Panc1 (cell line): ENCODE measurements around the gene SH3TC1. TPM values are rescaled to one million over a fixed set of nuclear protein-coding genes. Genes with fewer than 3 reads are reported as not detected.

Source experiments
- ATAC-seq: fragments of 200-7000 bp; cut with Tn5 transposase; 2 replicates; pipeline ENCODE4 v1.9.1; 2020; ENCODE audit warnings: mild to moderate bottlenecking, moderate library complexity
- BruUV-seq: library from RNA; stranded (reverse); fragments of 400-500 nt; replicated peaks from 2 replicates; lab custom pipeline; 2021; lab: Mats Ljungman, UMichigan
- CTCF ChIA-PET: fragments of 300-600 bp; sonication (Branson Sonifier 250); formaldehyde crosslinking; loops from one replicate; lab custom pipeline; 2022; ENCODE audit warnings: antibody characterized with exemption; lab: Charles Lee
- POLR2A ChIA-PET: fragments of 300-600 bp; sonication (Branson Sonifier 250); formaldehyde crosslinking; loops from one replicate; lab custom pipeline; 2022; ENCODE audit warnings: antibody characterized with exemption; lab: Charles Lee
- DNase-seq: peaks from one replicate; pipeline ENCODE4 v3.0.0-alpha.2; 2010; ENCODE audit warnings: low read depth, low spot score
- H3K27ac ChIP-seq: 2 replicates; pipeline ENCODE4 v1.5.1; 2011; ENCODE audit warnings: mild to moderate bottlenecking, low read length, inconsistent platforms
- H3K27me3 ChIP-seq: fragments of 200-500 bp; sonication (Bioruptor generic); 2 replicates; pipeline ENCODE4 v1.6.0; 2014; ENCODE audit warnings: low read length, inconsistent platforms; ENCODE audit not compliant: control insufficient read depth, insufficient read depth
- H3K36me3 ChIP-seq: fragments of 200-500 bp; sonication (Bioruptor generic); 2 replicates; pipeline ENCODE4 v1.5.1; 2014; ENCODE audit warnings: inconsistent platforms, mild to moderate bottlenecking, low read length, moderate library complexity; ENCODE audit not compliant: control insufficient read depth, insufficient read depth
- H3K4me1 ChIP-seq: 2 replicates; pipeline ENCODE4 v1.5.1; 2011; ENCODE audit warnings: inconsistent platforms, mild to moderate bottlenecking, low read length, moderate library complexity; ENCODE audit not compliant: control insufficient read depth, insufficient read depth
- H3K4me3 ChIP-seq, 2 experiments: 2 replicates each; pipeline ENCODE4 v1.5.1; 2011 to 2012; ENCODE audit warnings: low read depth in 2 of 2, low read length in 2 of 2, mild to moderate bottlenecking in 2 of 2, inconsistent platforms in 1 of 2, moderate library complexity in 1 of 2
- H3K9me3 ChIP-seq: fragments of 200-500 bp; sonication (Bioruptor generic); 2 replicates; pipeline ENCODE4 v1.5.1; 2014; ENCODE audit warnings: low read depth, mild to moderate bottlenecking, inconsistent platforms, low read length, moderate library complexity; ENCODE audit not compliant: control insufficient read depth, insufficient read depth
- CTCF ChIP-seq: fragments of 450-650 bp; IDR thresholded peaks from 2 replicates; pipeline ENCODE4 v1.5.1; 2017; ENCODE audit warnings: mild to moderate bottlenecking
- POLR2AphosphoS5 ChIP-seq: IDR thresholded peaks from 2 replicates; pipeline ENCODE4 v1.6.1; 2012; ENCODE audit warnings: mild to moderate bottlenecking, low read depth, low read length, moderate library complexity
- REST ChIP-seq, 2 experiments: IDR thresholded peaks; 2 replicates each; pipeline ENCODE4 v1.6.1; 2011 to 2012; ENCODE audit warnings: low read depth in 2 of 2, control low read depth in 1 of 2, low read length in 1 of 2, mild to moderate bottlenecking in 1 of 2, moderate library complexity in 1 of 2; ENCODE audit not compliant: insufficient read depth in 1 of 2
- SIN3A ChIP-seq: IDR thresholded peaks from 2 replicates; pipeline ENCODE4 v1.6.1; 2012; ENCODE audit warnings: low read depth, mild to moderate bottlenecking, low read length, moderate library complexity, borderline replicate concordance; ENCODE audit not compliant: insufficient read depth
- TCF7L2 ChIP-seq: IDR thresholded peaks from 2 replicates; pipeline ENCODE4 v1.6.1; 2011; ENCODE audit warnings: mild to moderate bottlenecking, low read depth, low read length, inconsistent platforms
- in situ Hi-C: cut with HindIII; loops from 2 replicates; pipeline ENCODE4 v1.10.0; 2016; ENCODE audit warnings: low sequenced_read_pairs, low pct_unique_long_range_greater_than_20kb
- intact Hi-C: fragments of 100-400 bp; cut with micrococcal nuclease; formaldehyde crosslinking; loops from one replicate; pipeline ENCODE4 v1.10.0; 2022; ENCODE audit not compliant: unreplicated experiment
- total RNA-seq: library from RNA; stranded (reverse); gene quantifications from one replicate; pipeline ENCODE4 v1.2.1, GENCODE V29; 2021; ENCODE audit not compliant: unreplicated experiment

Gene SH3TC1
- total RNA-seq, 1 experiment from 2014 or later: 4.5 TPM

- Histone ChIP-seq H3K9me3 (no peaks in the 10 kb centered on the region), H3K4me1 (no peaks in the 10 kb centered on the region), H3K4me3 (no peak overlapping the region), H3K36me3 (no peaks in the 10 kb centered on the region), H3K27me3 (no peaks in the 10 kb centered on the region), H3K27ac (no peak overlapping the region)
- BruUV-seq: no TSS peak
- no peak for TF ChIP-seq REST (IDR thresholded peaks at IDR 0.05; ENCODE audit: insufficient read depth in 1 of 2, low read depth in 2 of 2, low read length in 1 of 2)
- no peak for TF ChIP-seq CTCF
- no peak for TF ChIP-seq POLR2AphosphoS5
- no peak for DNase-seq
- CTCF ChIA-PET: no interaction called here
- in situ Hi-C loops (no loop called here), intact Hi-C loops (no loop called here)
- no peak for ATAC-seq
- POLR2A ChIA-PET: no interaction called here
These were observed 17.6 kb downstream of the SH3TC1 start for GRCh38 chr4:8216443-8217245.

GRCh38 chr4:8217246-8217511, 18.1 kb downstream of the SH3TC1 start:
- TF ChIP-seq TCF7L2: no peak
- no peak for TF ChIP-seq POLR2AphosphoS5
- TF ChIP-seq REST (IDR thresholded peaks at IDR 0.05; ENCODE audit: insufficient read depth in 1 of 2, low read depth in 2 of 2, low read length in 1 of 2): no peak
- TF ChIP-seq SIN3A: no peak
- no peak for TF ChIP-seq CTCF
- H3K4me3 ChIP-seq: no peak overlapping the region
- no peak for ATAC-seq
- in situ Hi-C loops (no loop called here), intact Hi-C loops (no loop called here)
- H3K9me3 ChIP-seq: no peaks in the 10 kb centered on the region
- BruUV-seq: no TSS peak
- POLR2A ChIA-PET: no interaction called here
- CTCF ChIA-PET: interaction anchor here (0.8 kb wide), 1 partner anchor 40 kb away, joined by 3 read pairs; no protein-coding TSS in a partner anchor
- no peak overlapping the region for H3K27ac ChIP-seq
- H3K4me1 ChIP-seq: no peaks in the 10 kb centered on the region
- H3K27me3 ChIP-seq: no peaks in the 10 kb centered on the region
- no peak for DNase-seq
- no peaks in the 10 kb centered on the region for H3K36me3 ChIP-seq
